CD4-positive, alpha-beta T cell treated with Interleukin-15 for 4 hours (primary cell): ENCODE measurements around the gene UBR3.
"Not testable (repeated sequence)": the region's sequence is repeated elsewhere in the genome, so short reads cannot be mapped to it uniquely, and the experiment has no call there.

Experiments
- DNase-seq: peaks from one replicate; pipeline ENCODE4 v3.0.0-alpha.2; 2020; ENCODE audit warnings: low spot score

UBR3 gene

DNA sequence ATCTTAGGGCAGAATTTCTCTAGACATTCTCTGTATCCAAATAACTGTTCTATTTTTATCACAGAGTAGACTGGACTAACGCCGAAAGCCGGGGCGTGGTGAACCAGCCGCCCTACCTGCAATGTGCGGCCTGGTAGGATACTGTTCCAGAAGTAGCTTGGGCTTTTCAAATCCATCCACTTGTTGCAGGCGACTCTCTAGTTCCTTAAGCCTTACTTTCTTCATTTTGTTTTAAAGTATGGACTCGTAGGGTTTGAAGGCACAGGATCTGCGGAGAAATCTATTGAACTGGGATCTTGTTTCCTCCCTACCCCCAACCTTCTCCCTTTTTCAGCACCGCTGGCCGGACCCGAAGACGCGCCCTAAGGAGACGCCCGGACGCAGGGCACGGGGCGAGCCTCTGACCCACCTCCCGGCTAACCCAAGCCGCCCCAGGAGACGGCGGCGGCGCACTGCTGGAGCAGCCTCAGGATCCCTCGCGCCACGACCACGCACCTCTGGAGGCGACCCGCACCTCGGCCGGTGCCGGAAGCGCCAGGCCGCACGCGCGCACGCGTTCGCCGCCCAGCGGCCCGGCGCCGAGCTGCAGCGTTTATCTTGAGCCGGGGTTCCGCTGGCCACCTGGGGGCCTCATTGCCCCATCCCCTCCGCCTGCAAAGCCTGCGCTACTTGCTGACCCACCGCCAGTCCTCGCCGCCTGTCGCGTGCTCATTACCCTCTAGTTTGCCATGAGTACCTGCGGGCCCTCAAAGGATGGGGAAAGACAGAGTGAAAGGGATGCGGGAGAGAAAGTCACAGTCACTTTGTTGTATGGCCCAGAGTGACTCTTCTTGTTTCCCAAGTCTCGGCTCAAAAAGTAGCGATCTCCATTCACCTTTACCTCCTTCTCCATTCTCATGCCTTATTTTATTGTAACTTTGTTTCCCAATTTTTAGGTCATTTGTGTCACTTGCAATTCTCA, 2.6 kb upstream of the UBR3 start, which contains the start of gene METTL5:
METTL5 (minus strand) TSS at position 533 of the 961 bp plus-strand sequence; CDS start at position 225, 308 bp downstream.
- DNase-seq, result peak; percentile 77

DNA sequence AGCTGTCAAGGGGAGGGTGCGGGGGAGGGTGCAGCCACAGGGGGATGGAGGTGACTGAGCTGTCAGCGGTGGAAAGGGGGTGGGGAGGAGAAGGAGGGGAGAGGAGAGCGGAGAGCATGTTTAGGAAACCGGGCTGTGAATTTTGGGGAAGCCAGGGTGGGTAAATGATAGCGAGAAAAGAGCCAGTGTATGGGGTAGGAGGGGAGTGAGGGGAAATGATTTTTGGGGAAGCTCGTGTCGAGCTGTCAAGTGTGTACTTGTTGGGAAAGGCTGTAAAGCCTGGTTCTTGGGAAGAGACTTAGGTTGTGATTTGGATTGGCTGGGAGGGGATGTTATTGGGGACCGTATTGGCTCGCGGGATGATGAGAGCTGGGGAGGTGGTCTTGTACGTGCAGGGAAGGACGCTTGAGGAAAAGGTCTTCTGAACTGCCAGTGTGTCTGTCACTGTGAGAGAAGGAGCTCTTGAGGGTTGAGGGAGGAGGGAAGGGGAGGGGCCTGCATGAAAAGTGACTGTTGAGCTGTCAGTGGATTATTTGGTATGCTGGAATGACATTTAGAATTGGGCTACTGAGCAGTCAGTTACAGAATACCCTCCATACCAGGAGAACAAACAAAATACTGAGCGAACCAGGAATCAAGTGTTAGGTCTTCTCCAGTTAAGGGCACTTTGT, 1.0 kb downstream of the UBR3 start:
- peak; percentile 49 for DNase-seq

DNA sequence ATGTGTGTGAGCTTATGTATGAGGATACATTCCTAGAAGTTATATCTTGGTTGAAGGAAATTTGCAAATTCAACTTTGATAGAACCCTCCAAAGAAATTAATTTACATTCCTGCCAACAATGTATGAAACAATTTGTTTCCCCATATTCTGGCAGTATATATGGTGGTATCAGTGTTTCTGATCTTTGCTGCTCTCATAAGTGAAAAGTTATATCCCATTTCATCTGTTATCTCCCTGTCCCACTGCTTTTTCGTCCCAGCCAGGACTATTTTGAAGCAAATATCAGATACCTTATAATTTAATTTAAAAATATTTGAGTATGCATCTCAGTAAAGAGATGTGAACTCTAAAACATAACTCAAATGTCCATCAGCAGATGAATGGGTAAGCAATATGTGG, 7.1 kb downstream of the UBR3 start:
- no peak for DNase-seq

DNA sequence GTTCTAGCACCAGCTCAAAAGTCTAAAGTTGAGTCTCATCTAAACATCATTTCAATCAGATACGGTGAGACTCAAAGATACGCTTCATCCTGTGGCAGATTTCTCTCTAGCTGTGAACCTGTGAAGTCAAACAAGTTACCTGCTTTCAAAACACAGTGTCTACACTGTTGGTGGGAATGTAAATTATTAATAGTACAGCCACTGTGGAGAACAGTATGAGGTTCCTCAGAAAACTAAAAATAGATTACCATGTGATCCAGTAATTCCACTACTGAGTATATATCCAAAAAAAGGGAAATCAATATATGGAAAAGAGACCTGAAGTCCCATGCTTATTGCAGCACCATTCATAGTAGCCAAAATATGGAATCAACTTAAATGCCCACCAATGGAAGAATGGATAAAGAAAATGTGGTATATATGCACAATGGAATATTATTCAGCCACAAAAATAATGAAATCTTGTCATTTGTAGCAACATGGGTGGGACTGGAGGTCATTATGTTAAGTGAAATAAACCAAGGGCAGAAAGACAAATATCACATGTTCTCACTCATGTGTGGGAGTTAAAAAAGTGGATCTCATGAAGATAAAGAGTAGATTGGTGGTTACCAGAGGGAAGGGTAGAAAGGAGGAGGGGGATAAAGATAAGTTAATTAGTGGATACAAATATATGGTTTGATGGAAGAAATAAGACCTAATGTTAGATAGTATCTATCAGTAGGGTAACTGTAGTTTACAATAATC, 11.7 kb downstream of the UBR3 start:
- DNase-seq, result no peak

DNA sequence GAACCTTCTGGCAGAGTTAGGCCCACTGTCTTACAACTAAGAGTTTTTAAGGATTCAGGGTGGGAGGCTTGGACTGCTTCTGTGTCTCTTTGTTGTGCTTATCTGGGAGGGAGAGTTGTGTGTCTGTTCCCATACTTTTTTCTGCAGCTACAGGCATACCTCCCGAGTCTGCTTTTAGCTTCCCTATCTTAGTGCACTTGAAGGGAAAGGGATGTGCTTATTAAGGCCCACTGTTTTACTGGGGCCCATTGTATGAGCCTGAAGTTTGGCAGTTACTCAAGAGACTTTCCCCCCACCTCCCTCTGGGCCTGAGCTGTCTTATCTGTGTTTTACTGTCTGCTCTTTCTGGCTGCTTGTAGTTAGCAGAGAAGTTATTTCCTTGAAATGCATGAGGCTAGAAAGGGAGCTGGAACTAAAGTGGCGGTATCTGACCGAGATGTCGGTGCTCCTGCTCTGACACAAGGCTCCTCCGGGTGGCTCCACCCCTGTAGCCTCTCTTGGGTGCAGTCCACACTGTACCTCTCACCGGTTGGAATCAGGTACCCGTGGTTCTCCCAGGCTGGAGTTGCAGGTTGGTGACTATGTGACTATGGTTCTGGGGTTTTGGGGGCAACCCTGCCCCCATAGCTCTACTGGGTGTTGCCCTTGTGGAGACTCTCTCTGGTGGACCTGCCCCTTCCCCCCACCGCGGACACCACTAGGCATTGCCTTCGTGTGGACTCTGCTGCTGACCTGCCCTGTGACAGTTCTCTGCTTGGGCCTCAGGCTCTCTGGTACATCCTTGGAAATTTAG, 12.9 kb downstream of the UBR3 start:
- no peak for DNase-seq

DNA sequence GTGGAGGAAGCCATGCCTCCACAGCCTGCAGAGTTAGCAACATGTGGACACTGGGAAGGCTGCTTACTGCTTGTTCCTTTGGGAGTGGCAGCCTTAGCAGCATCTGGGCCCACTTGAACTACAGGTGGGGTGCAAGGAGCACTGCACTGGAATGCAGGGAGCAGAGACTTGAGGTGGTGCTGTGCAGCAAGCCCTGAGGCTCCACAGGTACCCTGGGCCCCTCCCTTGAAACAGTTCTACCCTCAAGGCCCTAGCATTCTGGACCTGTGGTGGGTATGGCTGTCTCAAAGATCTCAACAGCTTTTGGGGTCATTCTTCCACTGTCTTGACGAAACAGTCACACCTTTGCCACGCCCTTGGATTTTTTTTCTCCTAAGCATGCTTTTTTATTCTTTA, 13.5 kb downstream of the UBR3 start:
- no peak for DNase-seq

DNA sequence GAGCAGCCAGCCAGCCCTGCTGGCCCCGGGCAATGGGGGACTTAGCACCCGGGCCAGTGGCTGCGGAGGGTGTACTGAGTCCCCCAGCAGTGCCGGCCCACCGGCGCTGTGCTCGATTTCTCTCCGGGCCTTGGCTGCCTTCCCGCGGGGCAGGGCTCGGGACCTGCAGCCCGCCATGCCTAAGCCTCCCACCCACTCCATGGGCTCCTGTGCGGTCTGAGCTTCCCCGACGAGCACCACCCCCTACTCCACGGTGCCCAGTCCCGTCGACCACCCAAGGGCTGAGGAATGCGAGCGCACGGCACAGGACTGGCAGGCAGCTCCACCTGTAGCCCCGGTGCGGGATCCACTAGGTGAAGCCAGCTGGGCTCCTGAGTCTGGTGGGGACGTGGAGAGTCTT, 14.4 kb downstream of the UBR3 start:
- not testable (repeated sequence) for DNase-seq

DNA sequence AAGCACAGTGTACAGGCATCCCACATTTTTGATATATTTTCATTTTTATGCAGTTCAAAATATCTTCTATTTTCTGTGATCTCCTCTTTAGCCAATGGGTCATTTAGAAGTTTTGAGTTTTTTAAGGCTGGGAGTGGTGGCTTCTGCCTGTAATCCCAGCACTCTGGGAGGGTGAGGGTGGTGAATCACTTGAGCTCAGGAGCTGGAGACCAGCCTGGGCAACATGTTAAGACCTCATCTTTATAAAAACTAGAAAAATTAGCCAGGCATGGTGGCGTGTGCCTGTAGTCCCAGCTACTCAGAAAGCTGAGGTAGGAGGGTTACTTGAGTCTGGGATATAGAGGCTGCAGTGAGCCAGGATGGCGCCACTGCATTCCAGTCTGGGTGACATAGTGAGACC, 17.8 kb downstream of the UBR3 start:
- no peak for DNase-seq

DNA sequence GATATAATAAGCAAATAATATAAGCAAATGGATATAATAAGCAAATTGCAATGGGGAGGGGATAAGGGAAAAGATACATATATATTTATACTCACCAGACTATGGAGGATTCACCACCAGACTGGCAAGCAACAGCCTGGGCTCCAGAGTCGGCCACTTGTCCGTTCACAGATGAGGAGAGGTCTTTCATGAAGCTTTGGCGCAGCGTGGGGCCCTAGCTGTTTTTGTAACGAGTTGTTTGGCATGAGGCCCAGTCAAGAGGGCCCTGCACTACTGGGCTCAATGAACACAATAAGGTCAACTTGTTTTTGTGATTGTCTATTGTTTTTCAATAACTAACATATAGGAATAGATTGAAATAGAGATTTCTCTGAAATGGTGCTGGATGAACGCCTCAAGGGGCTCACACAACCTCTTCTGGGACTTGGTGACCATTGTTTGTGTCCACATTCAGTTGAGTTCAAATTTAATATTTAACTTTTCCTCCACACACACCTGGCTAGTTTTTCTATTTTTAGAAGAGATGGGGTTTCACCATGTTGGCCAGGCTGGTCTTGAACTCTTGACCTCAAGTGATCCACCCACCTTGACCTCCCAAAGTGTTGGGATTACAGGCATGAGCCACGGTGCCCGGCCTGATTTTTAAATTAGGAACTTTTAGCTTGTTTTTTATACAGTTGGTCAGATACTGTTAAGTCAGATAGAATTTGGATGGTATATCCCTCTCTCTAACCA, 21.9 kb downstream of the UBR3 start:
- DNase-seq, result not testable (repeated sequence)

DNA sequence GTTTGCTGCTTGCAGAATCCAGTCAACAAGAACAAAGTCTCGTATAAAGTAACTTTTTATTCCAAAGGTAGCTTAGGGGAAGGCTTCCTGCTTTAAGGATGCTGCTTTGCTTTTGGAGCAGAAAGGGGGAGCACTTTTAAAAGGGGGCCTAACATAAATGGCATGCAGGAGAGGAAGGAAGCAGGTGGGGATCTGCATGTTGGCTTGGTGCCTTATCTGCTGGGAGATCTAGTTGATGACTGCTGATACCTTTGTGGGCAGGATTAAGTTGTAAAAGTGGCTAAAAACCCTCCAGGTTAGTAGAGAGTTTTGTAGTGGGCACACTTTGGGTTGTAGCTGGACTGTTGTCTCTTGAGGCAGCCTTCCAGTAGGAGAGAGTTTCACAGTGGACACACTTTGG, 22.5 kb downstream of the UBR3 start:
- no peak for DNase-seq

DNA sequence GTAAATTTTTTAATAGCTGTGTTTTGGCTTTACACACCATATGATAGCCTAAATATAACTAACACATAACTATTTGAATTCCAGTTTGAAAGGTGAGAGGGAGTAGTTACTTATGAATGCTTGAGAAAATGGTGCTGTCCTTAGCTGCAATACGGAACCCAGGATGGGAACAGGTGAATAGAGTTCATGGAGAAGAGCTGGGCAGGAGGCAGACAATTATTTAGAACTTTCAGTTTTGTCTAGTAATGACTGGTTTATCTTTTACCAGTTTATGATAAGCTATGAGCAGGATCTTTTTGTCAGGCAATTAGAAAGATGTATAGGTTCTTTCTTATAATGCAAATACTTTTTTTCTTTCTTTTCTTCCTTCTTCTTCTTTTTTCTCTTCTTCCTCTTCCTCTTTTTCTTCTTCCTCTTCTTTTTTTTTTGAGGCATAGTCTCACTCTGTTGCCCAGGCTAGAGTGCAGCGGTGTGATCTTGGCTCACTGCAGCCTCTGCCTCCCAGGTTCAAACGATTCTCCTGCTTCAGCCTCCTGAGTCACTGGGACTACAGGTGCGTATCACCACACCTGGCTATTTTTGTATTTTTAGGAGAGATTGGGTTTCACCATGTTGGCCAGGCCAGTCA, 25.9 kb downstream of the UBR3 start:
- no peak for DNase-seq

DNA sequence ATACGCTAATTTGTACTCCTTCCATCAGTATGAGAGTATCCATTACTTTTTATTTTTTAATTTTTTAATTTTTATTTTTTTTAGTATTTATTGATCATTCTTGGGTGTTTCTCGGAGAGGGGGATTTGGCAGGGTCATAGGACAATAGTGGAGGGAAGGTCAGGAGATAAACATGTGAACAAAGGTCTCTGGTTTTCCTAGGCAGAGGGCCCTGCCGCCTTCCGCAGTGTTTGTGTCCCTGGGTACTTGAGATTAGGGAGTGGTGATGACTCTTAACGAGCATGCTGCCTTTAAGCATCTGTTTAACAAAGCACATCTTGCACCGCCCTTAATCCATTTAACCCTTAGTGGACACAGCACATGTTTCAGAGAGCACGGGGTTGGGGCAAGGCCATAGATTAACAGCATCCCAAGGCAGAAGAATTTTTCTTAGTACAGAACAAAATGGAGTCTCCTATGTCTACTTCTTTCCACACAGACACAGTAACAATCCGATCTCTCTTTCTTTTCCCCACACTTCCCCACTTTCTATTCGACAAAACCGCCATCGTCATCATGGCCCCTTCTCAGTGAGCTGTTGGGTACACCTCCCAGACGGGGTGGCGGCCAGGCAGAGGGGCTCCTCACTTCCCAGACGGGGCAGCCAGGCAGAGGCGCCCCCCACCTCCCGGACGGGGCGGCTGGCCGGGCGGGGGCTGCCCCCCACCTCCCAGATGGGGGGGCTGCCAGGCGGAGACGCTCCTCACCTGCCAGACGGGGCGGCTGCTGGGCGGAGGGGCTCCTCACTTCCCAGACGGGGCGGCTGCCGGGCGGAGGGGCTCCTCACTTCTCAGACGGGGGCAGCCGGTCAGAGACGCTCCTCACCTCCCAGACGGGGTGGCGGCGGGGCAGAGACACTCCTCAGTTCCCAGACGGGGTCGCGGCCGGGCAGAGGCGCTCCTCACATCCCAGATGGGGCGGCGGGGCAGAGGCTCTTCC, 28.3 kb downstream of the UBR3 start:
- not testable (repeated sequence) for DNase-seq

DNA sequence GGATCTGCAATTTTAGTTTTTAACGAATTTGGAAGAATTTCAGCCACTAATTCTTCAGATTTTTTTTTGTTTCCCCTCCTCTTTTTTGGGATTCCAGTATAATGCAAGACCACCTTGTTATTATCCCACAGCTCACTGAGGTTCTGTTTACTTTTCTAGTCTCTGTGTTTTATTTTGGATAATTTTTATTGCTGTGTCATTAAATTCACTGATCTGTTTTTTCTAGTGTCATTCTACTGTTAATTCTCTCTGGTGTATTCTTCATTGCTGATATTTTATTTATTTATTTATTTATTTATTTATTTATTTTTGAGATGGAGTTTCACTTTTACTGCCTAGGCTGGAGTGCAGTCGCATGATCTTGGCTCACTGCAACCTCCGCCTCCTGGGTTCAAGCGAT, 32.2 kb downstream of the UBR3 start:
- DNase-seq, result no peak

DNA sequence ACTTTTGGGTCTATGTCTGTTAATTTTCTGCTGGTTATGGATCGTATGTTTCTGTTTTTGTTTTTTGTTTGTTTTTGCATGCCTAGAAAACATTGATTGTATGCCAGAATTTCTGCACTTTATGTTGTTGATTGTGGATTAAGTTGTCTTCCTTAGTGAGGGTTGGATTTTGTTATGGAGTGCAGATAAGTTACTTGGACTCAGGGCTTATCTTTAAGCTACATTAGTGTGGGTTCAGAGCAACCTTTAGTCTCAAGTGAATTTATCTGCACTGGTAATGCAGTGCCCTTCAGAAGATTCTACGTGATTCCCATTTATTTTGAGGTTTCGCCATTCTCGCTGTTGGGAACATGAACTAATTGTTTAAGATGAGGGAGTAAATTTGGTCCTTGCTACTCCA, 32.9 kb downstream of the UBR3 start:
- DNase-seq, result no peak

DNA sequence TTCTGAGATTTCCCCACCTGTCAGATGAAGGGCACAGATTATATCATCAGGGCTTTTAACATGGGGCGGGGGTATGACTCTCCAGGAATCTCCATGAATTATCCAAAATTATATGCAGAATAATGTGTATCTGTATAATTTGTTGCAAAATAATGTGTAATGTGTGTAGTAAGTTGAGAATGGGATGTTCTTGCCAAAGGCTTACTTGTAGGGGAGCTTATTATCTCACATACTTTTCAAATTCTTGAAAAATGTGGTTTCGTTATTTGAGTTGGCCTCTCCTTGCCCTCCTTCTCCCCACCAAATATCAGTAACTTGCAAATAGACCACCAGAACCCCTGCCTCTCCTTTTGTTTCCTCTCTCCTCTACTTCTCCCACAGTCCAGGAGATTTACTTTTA, 35.6 kb downstream of the UBR3 start:
- no peak for DNase-seq

DNA sequence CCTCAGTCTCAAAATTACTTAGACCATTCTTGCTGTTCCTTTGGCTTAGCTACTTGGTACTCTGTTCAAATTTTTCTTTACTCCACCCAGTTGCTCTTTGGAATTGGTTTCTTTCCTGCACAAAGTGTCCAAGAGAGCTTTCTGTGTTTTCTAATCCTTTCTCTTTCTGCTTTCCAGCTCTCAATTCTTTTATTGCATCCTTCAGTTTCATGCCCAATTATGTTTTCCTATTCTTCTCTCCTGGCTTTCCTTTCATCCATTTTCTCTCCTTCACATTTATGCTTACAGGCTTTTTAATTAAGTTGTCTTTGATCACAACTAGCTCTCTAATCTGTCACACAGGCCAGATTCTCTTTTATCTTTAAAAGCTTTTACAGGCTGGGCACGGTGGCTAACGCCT, 38.2 kb downstream of the UBR3 start:
- DNase-seq, result no peak

DNA sequence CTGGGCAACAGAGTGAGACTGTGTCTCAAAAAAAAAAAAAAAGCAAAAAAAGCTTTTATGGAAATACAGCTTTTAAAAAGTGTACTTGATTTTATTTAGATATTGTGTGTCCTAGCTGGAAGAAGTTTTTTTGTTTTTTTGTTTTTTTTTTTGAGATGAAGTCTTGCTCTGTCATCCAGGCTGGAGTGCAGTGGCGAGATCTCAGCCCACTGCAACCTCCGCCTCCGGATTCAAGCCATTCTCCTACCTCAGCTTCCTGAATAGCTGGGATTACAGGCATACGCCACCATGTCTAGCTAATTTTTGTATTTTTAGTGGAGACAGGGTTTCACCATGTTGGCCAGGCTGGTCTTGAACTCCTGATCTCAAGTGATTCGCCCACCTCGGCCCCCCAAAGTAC, 39.0 kb downstream of the UBR3 start:
- not testable (repeated sequence) for DNase-seq

DNA sequence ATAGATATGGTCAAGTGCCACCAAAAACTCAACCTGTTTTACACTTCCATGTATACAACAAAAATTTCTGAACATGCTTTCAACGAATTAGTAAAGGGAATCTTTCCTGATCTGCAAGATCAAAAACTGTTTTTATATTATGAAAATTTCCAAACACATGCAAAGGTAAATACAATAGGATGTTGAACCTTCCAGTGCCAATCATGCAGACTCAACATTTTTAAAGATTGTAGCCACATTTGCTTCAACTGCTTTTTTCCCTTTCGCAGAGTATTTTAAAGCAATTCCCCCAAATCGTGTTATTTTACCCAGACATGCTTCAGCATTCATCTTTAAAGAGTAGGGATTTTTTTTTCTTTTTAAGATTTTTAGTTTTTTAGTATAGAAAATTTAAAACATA, 40.3 kb downstream of the UBR3 start:
- no peak for DNase-seq

DNA sequence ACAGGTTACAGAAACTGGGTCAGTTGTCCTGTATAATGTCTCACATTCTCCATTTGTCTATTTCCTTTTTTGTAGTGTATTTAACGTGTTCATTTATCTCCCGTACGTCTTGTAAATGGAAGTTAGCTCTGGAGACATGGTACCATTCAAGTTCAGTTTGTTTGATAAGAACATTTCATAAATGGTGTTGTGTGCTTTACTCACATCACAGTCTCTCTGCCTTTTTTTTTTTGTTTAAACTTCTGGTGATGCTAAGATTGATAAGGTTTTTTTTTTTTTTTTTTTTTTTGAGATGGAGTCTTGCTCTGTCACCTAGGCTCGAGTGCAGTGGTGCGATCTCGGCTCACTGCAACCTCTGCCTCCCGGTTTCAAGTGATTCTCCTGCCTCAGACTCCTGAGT, 41.7 kb downstream of the UBR3 start:
- no peak for DNase-seq
